K562 (cell line): ENCODE data around the gene DNAAF3. TPM values are rescaled to one million over a fixed set of nuclear protein-coding genes. Genes with fewer than 3 reads are reported as not detected.

Source experiments
- FOXJ3 ChIP-seq: sonication (generic); formaldehyde crosslinking; IDR thresholded peaks from 2 replicates; pipeline ENCODE4 v1.4.0; 2020; ENCODE audit warnings: mild to moderate bottlenecking, missing genetic modification reagents
- JUN ChIP-seq, 2 experiments: sonication (generic) in 1 of 2; formaldehyde crosslinking in 1 of 2; IDR thresholded peaks; 2 replicates each; pipeline versions ENCODE4 v1.6.1 to v1.8.0; 2012 to 2022; ENCODE audit warnings: borderline replicate concordance in 2 of 2, mild to moderate bottlenecking in 2 of 2, improper control_type of control experiment in 1 of 2, low read depth in 1 of 2, low read length in 1 of 2, missing genetic modification reagents in 1 of 2
- MNT ChIP-seq, 2 experiments: fragments of 450-650 bp; conservative IDR thresholded peaks; 2 replicates each; pipeline ENCODE4 v1.6.1; 2017; ENCODE audit warnings: mild to moderate bottlenecking in 2 of 2, moderate library complexity in 2 of 2
- NEUROD1 ChIP-seq: fragments of 150-350 bp; IDR thresholded peaks from 2 replicates; pipeline ENCODE4 v1.6.1; 2014; ENCODE audit warnings: borderline replicate concordance, low read length, low read depth; ENCODE audit not compliant: partially characterized antibody
- ZFX ChIP-seq: sonication (generic); formaldehyde crosslinking; IDR thresholded peaks from 2 replicates; pipeline ENCODE4 v1.8.0; 2022; ENCODE audit warnings: mild to moderate bottlenecking, missing genetic modification reagents, moderate library complexity
- ZNF639 ChIP-seq, 2 experiments: fragments of 200-800 bp in 1 of 2; sonication (Bioruptor generic) in 1 of 2; sonication (generic) in 1 of 2; formaldehyde crosslinking in 1 of 2; IDR thresholded peaks in 1 of 2; conservative IDR thresholded peaks in 1 of 2; 2 replicates each; pipeline versions ENCODE4 v1.5.0 to v1.6.1; 2016 to 2020; ENCODE audit warnings: missing compliant biosample characterization in 1 of 2, missing genetic modification characterization in 1 of 2, missing genetic modification reagents in 1 of 2
- polyA plus RNA-seq, 8 experiments: library from polyadenylated mRNA; depleted of rRNA in 4 of 8; stranded (reverse) in 5 of 8; unstranded in 3 of 8; fragments of >200 nt; fragmentation: Nextera tagmentation in 2 of 8; fragmentation: Illumina TruSeq in 1 of 8; extraction: Ambion mirVana in 2 of 8; extraction: Trizol in 1 of 8; gene quantifications; 2 replicates each; pipeline versions ENCODE4 v1.2.1 to v1.2.3, GENCODE V29; 2011 to 2014; ENCODE audit warnings: inconsistent platforms in 1 of 8, missing spikeins in 1 of 8
- total RNA-seq, 7 experiments: library from RNA; depleted of rRNA in 6 of 7; stranded (reverse); fragments of >200 nt in 6 of 7; fragmentation: Illumina TruSeq in 2 of 7; extraction: Trizol in 2 of 7; gene quantifications; 2 replicates each; pipeline versions ENCODE4 v1.2.1 to v1.2.3, GENCODE V29; 2011 to 2021; ENCODE audit warnings: low replicate concordance in 1 of 7
- TF ChIP-seq, protein P1 (sequence below), 2 experiments: IDR thresholded peaks; 2 replicates each; pipeline ENCODE4 v1.6.1; 2011; ENCODE audit warnings: borderline replicate concordance in 1 of 2, control low read depth in 1 of 2, low read depth in 1 of 2, low read length in 1 of 2, mild to moderate bottlenecking in 1 of 2, mixed read lengths in 1 of 2, moderate library complexity in 1 of 2; ENCODE audit not compliant: insufficient read depth in 1 of 2, insufficient read length in 1 of 2, poor library complexity in 1 of 2, severe bottlenecking in 1 of 2; ENCODE audit errors: extremely low read depth in 1 of 2
- TF ChIP-seq, protein P2 (sequence below): sonication (generic); formaldehyde crosslinking; IDR thresholded peaks from 2 replicates; pipeline ENCODE4 v1.8.0; 2022; ENCODE audit warnings: mild to moderate bottlenecking, missing genetic modification reagents

The DNAAF3 gene
- total and polyA plus RNA-seq, 9 of the 15 experiments (the other 6 are each of a cell fraction or from before 2014, with no cell fraction given) = 21.6 to 61.5 (median 43.0) TPM

DNA sequence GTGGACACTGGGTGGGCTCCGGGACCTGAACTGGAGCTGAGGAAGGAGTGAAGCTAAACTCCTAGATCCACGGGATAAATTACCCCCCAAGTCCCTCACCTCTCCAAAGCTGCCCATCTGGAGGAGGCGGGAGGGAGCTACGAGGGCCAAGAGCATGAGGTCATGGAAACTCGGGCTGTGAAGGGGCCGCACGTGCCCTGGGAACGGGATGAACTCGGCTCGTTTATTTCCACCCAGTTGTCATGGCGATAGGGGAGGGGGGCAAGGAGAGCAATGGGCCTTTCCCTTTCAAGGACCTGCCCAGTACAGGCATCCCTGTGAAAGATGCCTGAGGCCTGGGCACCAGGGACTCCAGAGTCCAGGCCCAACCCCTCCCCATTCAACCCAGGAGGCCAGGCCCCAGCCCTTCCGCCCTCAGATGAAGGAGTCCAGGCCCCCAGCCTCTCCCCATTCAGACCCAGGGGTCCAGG lies 52.8 kb downstream of the DNAAF3 start (continued):
- TF ChIP-seq, protein P1, sequence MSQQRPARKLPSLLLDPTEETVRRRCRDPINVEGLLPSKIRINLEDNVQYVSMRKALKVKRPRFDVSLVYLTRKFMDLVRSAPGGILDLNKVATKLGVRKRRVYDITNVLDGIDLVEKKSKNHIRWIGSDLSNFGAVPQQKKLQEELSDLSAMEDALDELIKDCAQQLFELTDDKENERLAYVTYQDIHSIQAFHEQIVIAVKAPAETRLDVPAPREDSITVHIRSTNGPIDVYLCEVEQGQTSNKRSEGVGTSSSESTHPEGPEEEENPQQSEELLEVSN (IDR thresholded peaks at IDR 0.05; ENCODE audit: borderline replicate concordance in 1 of 2, extremely low read depth in 1 of 2, insufficient read depth in 1 of 2, insufficient read length in 1 of 2, low read depth in 1 of 2, low read length in 1 of 2, poor library complexity in 1 of 2, severe bottlenecking in 1 of 2) = peak; percentile 26 to 74
- TF ChIP-seq, protein P2, sequence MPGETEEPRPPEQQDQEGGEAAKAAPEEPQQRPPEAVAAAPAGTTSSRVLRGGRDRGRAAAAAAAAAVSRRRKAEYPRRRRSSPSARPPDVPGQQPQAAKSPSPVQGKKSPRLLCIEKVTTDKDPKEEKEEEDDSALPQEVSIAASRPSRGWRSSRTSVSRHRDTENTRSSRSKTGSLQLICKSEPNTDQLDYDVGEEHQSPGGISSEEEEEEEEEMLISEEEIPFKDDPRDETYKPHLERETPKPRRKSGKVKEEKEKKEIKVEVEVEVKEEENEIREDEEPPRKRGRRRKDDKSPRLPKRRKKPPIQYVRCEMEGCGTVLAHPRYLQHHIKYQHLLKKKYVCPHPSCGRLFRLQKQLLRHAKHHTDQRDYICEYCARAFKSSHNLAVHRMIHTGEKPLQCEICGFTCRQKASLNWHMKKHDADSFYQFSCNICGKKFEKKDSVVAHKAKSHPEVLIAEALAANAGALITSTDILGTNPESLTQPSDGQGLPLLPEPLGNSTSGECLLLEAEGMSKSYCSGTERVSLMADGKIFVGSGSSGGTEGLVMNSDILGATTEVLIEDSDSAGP (CRISPR knock-in tag) = no peak
- TF ChIP-seq ZNF639 (CRISPR knock-in tag; conservative IDR thresholded peaks at IDR 0.05 in 1 of 2, IDR thresholded peaks at IDR 0.05 in 1 of 2) = no peak
- TF ChIP-seq NEUROD1 = peak; percentile 21
- TF ChIP-seq ZFX (CRISPR knock-in tag) = peak; percentile 31; the same call in 1 of the 2 replicates
- peak in 1 of 2 experiments; percentile 48; a peak in 2 of 4 replicates for TF ChIP-seq MNT (conservative IDR thresholded peaks at IDR 0.05)
- 0 out of 2 replicates have a peak, but pooled peaks have one; percentile 58 for TF ChIP-seq FOXJ3 (CRISPR knock-in tag)
- TF ChIP-seq JUN (IDR thresholded peaks at IDR 0.05; ENCODE audit: borderline replicate concordance, low read depth, low read length) = 0 out of 2 replicates have a peak, but pooled peaks have one; percentile 33
- 0 out of 2 replicates have a peak, but pooled peaks have one; percentile 74 for TF ChIP-seq JUN (CRISPR knock-in tag; IDR thresholded peaks at IDR 0.05; ENCODE audit: borderline replicate concordance)
- TF ChIP-seq, all 486 proteins: peak for 17
